Natural killer cell treated with Interleukin-12 subunit alpha and Interleukin-12 subunit beta and Interleukin-15 and Interleukin-18, amount 100 ng/mL, for 72 hours (primary cell): ENCODE results near the gene USP10. TPM values are rescaled to one million over a fixed set of nuclear protein-coding genes. Genes with fewer than 3 reads are reported as not detected.
"Not testable (repeated sequence)": the region's sequence is repeated elsewhere in the genome, so short reads cannot be mapped to it uniquely, and the experiment has no call there.

Experiments used
- ATAC-seq, 2 donors: fragments of 150-1000 bp; cut with Tn5 transposase in 1 of 2; sonication (Bioruptor Pico), chemical (Tn5 transposase) in 1 of 2; 2 replicates each; pipeline ENCODE4 v1.10.0; 2021
- DNase-seq: peaks from one replicate; pipeline ENCODE4 v3.0.0; 2022; ENCODE audit warnings: low spot score
- H3K27ac Mint-ChIP-seq, 2 donors: 1 replicate in 1 of 2; 2 replicates in 1 of 2; pipeline ENCODE4 v1.8.0; 2022; ENCODE audit warnings: mixed read lengths in 2 of 2, mild to moderate bottlenecking in 1 of 2, moderate library complexity in 1 of 2
- H3K27me3 Mint-ChIP-seq, 2 donors: 1 replicate in 1 of 2; 2 replicates in 1 of 2; pipeline ENCODE4 v1.8.0; 2022; ENCODE audit warnings: mixed read lengths in 2 of 2
- H3K36me3 Mint-ChIP-seq: one replicate; pipeline ENCODE4 v1.8.0; 2022; ENCODE audit warnings: mixed read lengths
- H3K4me1 Mint-ChIP-seq, 2 donors: 1 replicate in 1 of 2; 2 replicates in 1 of 2; pipeline ENCODE4 v1.8.0; 2022; ENCODE audit warnings: low read depth in 2 of 2, mixed read lengths in 2 of 2, mild to moderate bottlenecking in 1 of 2
- H3K4me3 Mint-ChIP-seq: one replicate; pipeline ENCODE4 v1.8.0; 2022; ENCODE audit warnings: mixed read lengths
- H3K9me3 Mint-ChIP-seq: 2 replicates; pipeline ENCODE4 v1.8.0; 2022; ENCODE audit warnings: mixed read lengths
- total RNA-seq, 2 donors: library from RNA; stranded (reverse); gene quantifications; one replicate each; pipeline ENCODE4 v1.2.3, GENCODE V29; 2022

Gene USP10
- total RNA-seq, 2 donors from 2014 or later, result 111 to 156 TPM

- not testable (repeated sequence) for H3K27ac Mint-ChIP-seq, DNase-seq, ATAC-seq, H3K36me3 Mint-ChIP-seq, H3K27me3 Mint-ChIP-seq, H3K4me3 Mint-ChIP-seq, H3K9me3 Mint-ChIP-seq
- peaks cover 38% of the 10 kb centered on the region in 2 donors for H3K4me1 Mint-ChIP-seq
Observed at GRCh38 chr16:84732332-84732673, 32.5 kb downstream of the USP10 start.

- no peak overlapping the region for H3K27ac Mint-ChIP-seq
- no peaks in the 10 kb centered on the region for H3K27me3 Mint-ChIP-seq
- no peaks in the 10 kb centered on the region for H3K9me3 Mint-ChIP-seq
- H3K4me1 Mint-ChIP-seq, result peaks cover 40% of the 10 kb centered on the region in 2 donors
- ATAC-seq, result no peak
- H3K4me3 Mint-ChIP-seq, result no peak overlapping the region
- H3K36me3 Mint-ChIP-seq, result no peaks in the 10 kb centered on the region
- DNase-seq, result no peak
Observed at GRCh38 chr16:84732674-84733352, 33.0 kb downstream of the USP10 start.

GRCh38 chr16:84735849-84736586 is 36.2 kb downstream of the USP10 start:
- Mint-ChIP-seq H3K9me3 (no peaks in the 10 kb centered on the region), H3K4me3 (no peak overlapping the region), H3K4me1 (peaks cover 36 to 41% of the 10 kb centered on the region in 2 donors), H3K27me3 (no peaks in the 10 kb centered on the region), H3K27ac (peak overlapping the region; percentile 10 to 13), H3K36me3 (no peaks in the 10 kb centered on the region)
- ATAC-seq (peak in 1 of 2 donors; percentile 47), DNase-seq (no peak)

- Mint-ChIP-seq H3K4me3 (no peak overlapping the region), H3K36me3 (peaks cover 9% of the 10 kb centered on the region), H3K4me1 (peaks cover 40 to 44% of the 10 kb centered on the region in 2 donors), H3K27ac (peak overlapping the region; percentile 26 to 63), H3K27me3 (no peaks in the 10 kb centered on the region), H3K9me3 (no peaks in the 10 kb centered on the region)
- ATAC-seq (no peak), DNase-seq (no peak)
Observed at GRCh38 chr16:84737192-84738011, 37.6 kb downstream of the USP10 start.

GRCh38 chr16:84738255-84739038 is 38.6 kb downstream of the USP10 start:
- Mint-ChIP-seq H3K27ac (peak overlapping the region; percentile 26 to 63), H3K4me1 (peaks cover 42 to 48% of the 10 kb centered on the region in 2 donors), H3K27me3 (no peaks in the 10 kb centered on the region), H3K9me3 (no peaks in the 10 kb centered on the region), H3K4me3 (peak overlapping the region; percentile 61), H3K36me3 (peaks cover 12% of the 10 kb centered on the region)
- DNase-seq (peak; percentile 77), ATAC-seq (peak; percentile 75 to 82)

- peaks cover 12% of the 10 kb centered on the region for H3K36me3 Mint-ChIP-seq
- DNase-seq, result peak; percentile 66
- H3K4me1 Mint-ChIP-seq, result peaks cover 42 to 48% of the 10 kb centered on the region in 2 donors
- H3K27ac Mint-ChIP-seq, result peak overlapping the region; percentile 20 to 25
- no peaks in the 10 kb centered on the region for H3K9me3 Mint-ChIP-seq
- no peaks in the 10 kb centered on the region for H3K27me3 Mint-ChIP-seq
- ATAC-seq, result peak; percentile 83 to 87
- peak overlapping the region; percentile 25 for H3K4me3 Mint-ChIP-seq
Observed at GRCh38 chr16:84739349-84740124, 39.7 kb downstream of the USP10 start.

- H3K36me3 Mint-ChIP-seq, result peaks cover 12% of the 10 kb centered on the region
- H3K4me1 Mint-ChIP-seq, result peaks cover 39 to 44% of the 10 kb centered on the region in 2 donors
- no peaks in the 10 kb centered on the region for H3K27me3 Mint-ChIP-seq
- H3K4me3 Mint-ChIP-seq, result no peak overlapping the region
- no peaks in the 10 kb centered on the region for H3K9me3 Mint-ChIP-seq
- ATAC-seq (no peak), DNase-seq (no peak)
- H3K27ac Mint-ChIP-seq, result no peak overlapping the region
Observed at GRCh38 chr16:84740596-84741116, 40.9 kb downstream of the USP10 start.

- peak overlapping the region; percentile 21 for H3K4me3 Mint-ChIP-seq
- H3K27ac Mint-ChIP-seq, result no peak overlapping the region
- DNase-seq (no peak), ATAC-seq (peak; percentile 60 to 74)
- H3K36me3 Mint-ChIP-seq, result peaks cover 12% of the 10 kb centered on the region
- peaks cover 34 to 37% of the 10 kb centered on the region in 2 donors for H3K4me1 Mint-ChIP-seq
- no peaks in the 10 kb centered on the region for H3K9me3 Mint-ChIP-seq
- H3K27me3 Mint-ChIP-seq, result no peaks in the 10 kb centered on the region
Observed at GRCh38 chr16:84741340-84741830, 41.6 kb downstream of the USP10 start.

- H3K36me3 Mint-ChIP-seq, result peaks cover 12% of the 10 kb centered on the region
- peaks cover 31 to 34% of the 10 kb centered on the region in 2 donors for H3K4me1 Mint-ChIP-seq
- H3K4me3 Mint-ChIP-seq, result no peak overlapping the region
- no peaks in the 10 kb centered on the region for H3K9me3 Mint-ChIP-seq
- ATAC-seq (no peak), DNase-seq (no peak)
- no peaks in the 10 kb centered on the region for H3K27me3 Mint-ChIP-seq
- peak overlapping the region in 1 of 2 donors; percentile 22 for H3K27ac Mint-ChIP-seq
Observed at GRCh38 chr16:84742641-84743092, 42.9 kb downstream of the USP10 start.

GRCh38 chr16:84746231-84746630 is 46.4 kb downstream of the USP10 start:
- Mint-ChIP-seq H3K36me3 (peaks cover 12% of the 10 kb centered on the region), H3K4me1 (peaks cover 26 to 30% of the 10 kb centered on the region in 2 donors), H3K9me3 (no peaks in the 10 kb centered on the region), H3K4me3 (no peak overlapping the region), H3K27ac (no peak overlapping the region), H3K27me3 (no peaks in the 10 kb centered on the region)
- no peak for ATAC-seq
- no peak for DNase-seq

GRCh38 chr16:84746875-84747274 is 47.1 kb downstream of the USP10 start:
- no peak for ATAC-seq
- Mint-ChIP-seq H3K4me3 (no peak overlapping the region), H3K4me1 (peaks cover 27 to 30% of the 10 kb centered on the region in 2 donors), H3K9me3 (no peaks in the 10 kb centered on the region), H3K36me3 (peaks cover 7% of the 10 kb centered on the region), H3K27ac (no peak overlapping the region), H3K27me3 (no peaks in the 10 kb centered on the region)
- DNase-seq, result no peak

GRCh38 chr16:84748247-84748646 is 48.4 kb downstream of the USP10 start:
- not testable (repeated sequence) for H3K4me3 Mint-ChIP-seq, H3K27me3 Mint-ChIP-seq, DNase-seq, ATAC-seq, H3K36me3 Mint-ChIP-seq, H3K9me3 Mint-ChIP-seq, H3K27ac Mint-ChIP-seq
- H3K4me1 Mint-ChIP-seq, result peaks cover 30 to 32% of the 10 kb centered on the region in 2 donors
